ENCODE results near the gene FGF3. TPM values are rescaled to one million over a fixed set of nuclear protein-coding genes. Genes with fewer than 3 reads are reported as not detected.

The FGF3 gene
- total RNA-seq, 1 experiment from 2014 or later: not detected

DNA sequence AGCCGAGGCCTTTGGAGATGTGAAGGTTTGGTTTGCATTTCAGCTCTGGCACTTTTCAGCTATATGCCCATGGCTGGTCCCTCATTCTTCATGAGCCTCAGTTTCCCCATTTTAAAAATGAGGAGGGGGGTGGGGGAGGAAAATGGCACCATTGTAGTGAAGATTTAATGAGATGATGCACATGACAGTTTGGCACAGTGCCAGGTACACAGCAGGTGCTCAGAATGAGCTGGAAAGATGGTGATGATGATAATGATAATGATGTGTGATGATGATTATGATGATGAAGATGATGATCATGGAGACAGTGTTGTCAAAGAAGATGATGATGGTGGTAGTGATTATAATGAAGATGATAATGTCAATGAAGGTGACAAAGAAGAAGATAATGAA is 24.3 kb upstream of the FGF3 start:
- Histone ChIP-seq H3K9ac (ENCODE audit: low read length) (no peak overlapping the region), H3F3A (ENCODE audit: low read length, unreplicated experiment) (no peaks in the 10 kb centered on the region), H3K27me3 (ENCODE audit: low read length) (no peaks in the 10 kb centered on the region), H3K4me1 (ENCODE audit: insufficient read depth, low read length) (peaks cover 4% of the 10 kb centered on the region), H3K4me3 (ENCODE audit: low read length) (no peak overlapping the region), H3K9me2 (replicated peaks; ENCODE audit: low read length) (peaks cover 5% of the 10 kb centered on the region; the same call in 1 of the 2 replicates), H3K9me3 (ENCODE audit: low read length) (no peaks in the 10 kb centered on the region), H2AFZ (ENCODE audit: low read length) (no peak overlapping the region), H3K4me2 (ENCODE audit: low read length) (no peak overlapping the region), H3K36me3 (ENCODE audit: low read depth, low read length) (no peaks in the 10 kb centered on the region), H4K20me1 (ENCODE audit: low read length) (no peaks in the 10 kb centered on the region), H3K79me2 (ENCODE audit: low read length) (no peaks in the 10 kb centered on the region), H3K27ac (ENCODE audit: low read length) (no peak overlapping the region)
- BruUV-seq (replicated peaks): no TSS peak
- CTCF ChIA-PET: interaction anchor here (0.6 kb wide), 1 partner anchor 40 kb away, joined by 4 read pairs; no protein-coding TSS in a partner anchor
- intact Hi-C loops (cut with micrococcal nuclease): no loop called here
- POLR2A ChIA-PET (ENCODE audit: unreplicated experiment): no interaction called here
- TF ChIP-seq, protein P1, sequence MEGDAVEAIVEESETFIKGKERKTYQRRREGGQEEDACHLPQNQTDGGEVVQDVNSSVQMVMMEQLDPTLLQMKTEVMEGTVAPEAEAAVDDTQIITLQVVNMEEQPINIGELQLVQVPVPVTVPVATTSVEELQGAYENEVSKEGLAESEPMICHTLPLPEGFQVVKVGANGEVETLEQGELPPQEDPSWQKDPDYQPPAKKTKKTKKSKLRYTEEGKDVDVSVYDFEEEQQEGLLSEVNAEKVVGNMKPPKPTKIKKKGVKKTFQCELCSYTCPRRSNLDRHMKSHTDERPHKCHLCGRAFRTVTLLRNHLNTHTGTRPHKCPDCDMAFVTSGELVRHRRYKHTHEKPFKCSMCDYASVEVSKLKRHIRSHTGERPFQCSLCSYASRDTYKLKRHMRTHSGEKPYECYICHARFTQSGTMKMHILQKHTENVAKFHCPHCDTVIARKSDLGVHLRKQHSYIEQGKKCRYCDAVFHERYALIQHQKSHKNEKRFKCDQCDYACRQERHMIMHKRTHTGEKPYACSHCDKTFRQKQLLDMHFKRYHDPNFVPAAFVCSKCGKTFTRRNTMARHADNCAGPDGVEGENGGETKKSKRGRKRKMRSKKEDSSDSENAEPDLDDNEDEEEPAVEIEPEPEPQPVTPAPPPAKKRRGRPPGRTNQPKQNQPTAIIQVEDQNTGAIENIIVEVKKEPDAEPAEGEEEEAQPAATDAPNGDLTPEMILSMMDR (conservative IDR thresholded peaks at IDR 0.05; ENCODE audit: low read depth, low read length): no peak
- TF ChIP-seq EZH2phosphoT487 (IDR thresholded peaks at IDR 0.05; ENCODE audit: borderline replicate concordance, low read length) (no peak), EZH2 (IDR thresholded peaks at IDR 0.05; ENCODE audit: low read length, unreplicated experiment) (no peak)
- ATAC-seq (no peak), DNase-seq (no peak)

DNA sequence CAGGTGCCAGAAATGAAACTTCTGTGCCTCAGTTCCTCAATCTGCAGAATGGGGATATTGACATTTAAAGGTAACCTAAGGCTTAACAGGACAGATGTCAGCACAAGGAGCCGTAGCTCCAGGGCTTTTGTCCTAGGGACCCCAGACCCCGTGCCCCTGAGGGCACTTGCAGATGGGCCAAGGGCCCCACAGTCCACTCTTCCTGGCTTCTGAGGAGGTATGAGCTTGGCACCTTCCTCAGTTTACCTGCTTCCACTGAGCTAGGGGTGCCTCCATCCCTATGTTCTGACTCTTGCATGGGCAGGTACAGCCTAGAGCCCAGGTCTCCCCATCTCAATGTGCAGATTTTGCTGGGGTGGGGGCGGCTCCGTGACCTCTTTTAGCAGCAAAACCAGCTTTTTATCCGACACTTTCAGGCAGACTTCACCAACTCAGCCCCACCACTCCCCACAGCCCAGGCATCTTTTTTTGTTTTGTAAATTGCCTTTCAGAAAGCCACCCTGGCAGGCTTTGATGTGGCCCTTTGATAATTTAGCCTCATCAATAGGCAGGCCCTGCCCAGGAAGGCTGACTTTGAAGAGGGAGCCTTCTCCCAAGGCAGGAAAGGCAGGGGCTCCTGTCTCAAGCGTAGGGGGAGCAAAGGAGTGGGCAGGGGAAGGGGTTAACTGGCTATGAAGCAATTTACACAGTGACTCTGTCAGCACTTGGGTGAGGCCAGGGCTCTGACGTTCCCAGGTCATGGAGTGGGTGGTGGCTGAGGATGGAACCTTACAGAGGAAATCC is 23.7 kb upstream of the FGF3 start:
- H3K4me2 ChIP-seq (ENCODE audit: low read length): no peak overlapping the region
- CTCF ChIA-PET: interaction anchor here (0.6 kb wide), 2 partner anchors 16 to 40 kb away, joined by 3 to 4 read pairs; no protein-coding TSS in a partner anchor
- H3K36me3 ChIP-seq (ENCODE audit: low read depth, low read length): no peaks in the 10 kb centered on the region
- no peaks in the 10 kb centered on the region for H3F3A ChIP-seq (ENCODE audit: low read length, unreplicated experiment)
- no peak overlapping the region for H3K27ac ChIP-seq (ENCODE audit: low read length)
- DNase-seq (no peak), ATAC-seq (no peak)
- no peak overlapping the region for H3K4me3 ChIP-seq (ENCODE audit: low read length)
- TF ChIP-seq EZH2phosphoT487 (IDR thresholded peaks at IDR 0.05; ENCODE audit: borderline replicate concordance, low read length) (no peak), EZH2 (IDR thresholded peaks at IDR 0.05; ENCODE audit: low read length, unreplicated experiment) (no peak)
- TF ChIP-seq, protein P1 (conservative IDR thresholded peaks at IDR 0.05; ENCODE audit: low read depth, low read length): no peak
- H3K4me1 ChIP-seq (ENCODE audit: insufficient read depth, low read length): peaks cover 4% of the 10 kb centered on the region
- H3K79me2 ChIP-seq (ENCODE audit: low read length): no peaks in the 10 kb centered on the region
- no peak overlapping the region for H2AFZ ChIP-seq (ENCODE audit: low read length)
- H3K27me3 ChIP-seq (ENCODE audit: low read length): no peaks in the 10 kb centered on the region
- intact Hi-C loops (cut with micrococcal nuclease): no loop called here
- peaks cover 5% of the 10 kb centered on the region; the same call in 1 of the 2 replicates for H3K9me2 ChIP-seq (replicated peaks; ENCODE audit: low read length)
- no peaks in the 10 kb centered on the region for H4K20me1 ChIP-seq (ENCODE audit: low read length)
- H3K9me3 ChIP-seq (ENCODE audit: low read length): no peaks in the 10 kb centered on the region
- POLR2A ChIA-PET (ENCODE audit: unreplicated experiment): no interaction called here
- no TSS peak for BruUV-seq (replicated peaks)
- no peak overlapping the region for H3K9ac ChIP-seq (ENCODE audit: low read length)
